ENCODE data around the gene RPL27. TPM values are rescaled to one million over a fixed set of nuclear protein-coding genes. Genes with fewer than 3 reads are reported as not detected.
A peak's percentile ranks its signal among the peaks of the same experiment; 100 is the strongest.

The RPL27 gene
- total and polyA plus RNA-seq, 2 of the 13 experiments (the other 11 are each of a cell fraction or from before 2014, with no cell fraction given) = 1,585 to 5,840 TPM

GRCh38 chr17:42979511-42980273 is 18.5 kb upstream of the RPL27 start, which contains the start of gene PTGES3L (continued):
- TF ChIP-seq ZNF235 (CRISPR knock-in tag; IDR thresholded peaks at IDR 0.05; ENCODE audit: borderline replicate concordance) (0 out of 2 replicates have a peak, but pooled peaks have one; percentile 23), PRMT3 (CRISPR knock-in tag; IDR thresholded peaks at IDR 0.05; ENCODE audit: borderline replicate concordance, low read depth) (no peak), SMAD1 (CRISPR knock-in tag; IDR thresholded peaks at IDR 0.05; ENCODE audit: borderline replicate concordance, low read depth) (no peak), SIN3A (IDR thresholded peaks at IDR 0.05; ENCODE audit: borderline replicate concordance, low read depth, low read length) (no peak), TSC22D2 (CRISPR knock-in tag; IDR thresholded peaks at IDR 0.05; ENCODE audit: borderline replicate concordance) (no peak), HNF4G (IDR thresholded peaks at IDR 0.05; ENCODE audit: borderline replicate concordance, low read depth, low read length) (no peak), HNF4G (CRISPR knock-in tag; IDR thresholded peaks at IDR 0.05; ENCODE audit: borderline replicate concordance, low read depth) (no peak), ZNF687 (CRISPR knock-in tag; IDR thresholded peaks at IDR 0.05) (peak; percentile 71), TBL1XR1 (IDR thresholded peaks at IDR 0.05; ENCODE audit: borderline replicate concordance, low read length, partially characterized antibody) (no peak), ZNF317 (CRISPR knock-in tag; IDR thresholded peaks at IDR 0.05) (peak; percentile 54; the same call in 1 of the 2 replicates), MED8 (CRISPR knock-in tag; IDR thresholded peaks at IDR 0.05; ENCODE audit: insufficient replicate concordance) (no peak), JUNB (CRISPR knock-in tag; IDR thresholded peaks at IDR 0.05; ENCODE audit: borderline replicate concordance) (no peak), EEA1 (CRISPR knock-in tag; IDR thresholded peaks at IDR 0.05; ENCODE audit: borderline replicate concordance) (0 out of 2 replicates have a peak, but pooled peaks have one; percentile 27), MTF1 (CRISPR knock-in tag; IDR thresholded peaks at IDR 0.05) (no peak), SYNCRIP (IDR thresholded peaks at IDR 0.05; ENCODE audit: insufficient read depth, low read depth, low read length) (no peak), HDAC1 (CRISPR knock-in tag; IDR thresholded peaks at IDR 0.05) (peak; percentile 72; the same call in 1 of the 2 replicates), PRDM15 (CRISPR knock-in tag; IDR thresholded peaks at IDR 0.05) (peak; percentile 83), ZNF788 (CRISPR knock-in tag; IDR thresholded peaks at IDR 0.05; ENCODE audit: borderline replicate concordance) (no peak), ZBTB8A (CRISPR knock-in tag; IDR thresholded peaks at IDR 0.05; ENCODE audit: borderline replicate concordance, low read depth) (no peak), MBD4 (IDR thresholded peaks at IDR 0.05; ENCODE audit: borderline replicate concordance, low read length) (no peak), ZNF337 (CRISPR knock-in tag; IDR thresholded peaks at IDR 0.05; ENCODE audit: borderline replicate concordance, low read depth) (no peak), ZNF354B (CRISPR knock-in tag; IDR thresholded peaks at IDR 0.05) (no peak)

Data from HepG2 (cell line).